HuH-7.5 (cell line): ENCODE data around the gene CTSW.
A peak's percentile ranks its signal among the peaks of the same experiment; 100 is the strongest.

Experiments used
- DNase-seq: peaks from one replicate; pipeline ENCODE4 v3.0.0; 2011; ENCODE audit warnings: low spot score

Gene CTSW

GRCh38 chr11:65868076-65868667 lies 11.5 kb upstream of the CTSW start:
- DNase-seq = no peak

DNA sequence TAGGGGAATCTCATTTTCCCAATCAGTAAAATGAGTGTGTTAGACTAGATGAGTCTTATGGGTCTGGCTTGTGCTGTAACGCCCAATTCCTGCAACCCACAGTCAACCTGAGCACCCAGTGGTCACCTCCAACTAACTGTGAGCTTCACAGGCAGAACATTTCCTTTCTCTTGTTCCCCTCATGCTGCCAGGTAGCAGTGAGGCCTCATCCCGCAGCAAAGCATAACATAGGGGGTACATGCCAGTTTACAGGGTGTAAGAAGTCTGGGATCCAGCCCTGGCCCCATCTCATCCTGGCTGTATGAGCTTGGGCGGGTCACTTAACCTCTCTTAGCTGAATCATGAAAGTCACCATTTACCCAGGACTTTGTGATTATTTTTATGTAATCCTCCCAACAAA lies 10.7 kb upstream of the CTSW start:
- DNase-seq = no peak

DNA sequence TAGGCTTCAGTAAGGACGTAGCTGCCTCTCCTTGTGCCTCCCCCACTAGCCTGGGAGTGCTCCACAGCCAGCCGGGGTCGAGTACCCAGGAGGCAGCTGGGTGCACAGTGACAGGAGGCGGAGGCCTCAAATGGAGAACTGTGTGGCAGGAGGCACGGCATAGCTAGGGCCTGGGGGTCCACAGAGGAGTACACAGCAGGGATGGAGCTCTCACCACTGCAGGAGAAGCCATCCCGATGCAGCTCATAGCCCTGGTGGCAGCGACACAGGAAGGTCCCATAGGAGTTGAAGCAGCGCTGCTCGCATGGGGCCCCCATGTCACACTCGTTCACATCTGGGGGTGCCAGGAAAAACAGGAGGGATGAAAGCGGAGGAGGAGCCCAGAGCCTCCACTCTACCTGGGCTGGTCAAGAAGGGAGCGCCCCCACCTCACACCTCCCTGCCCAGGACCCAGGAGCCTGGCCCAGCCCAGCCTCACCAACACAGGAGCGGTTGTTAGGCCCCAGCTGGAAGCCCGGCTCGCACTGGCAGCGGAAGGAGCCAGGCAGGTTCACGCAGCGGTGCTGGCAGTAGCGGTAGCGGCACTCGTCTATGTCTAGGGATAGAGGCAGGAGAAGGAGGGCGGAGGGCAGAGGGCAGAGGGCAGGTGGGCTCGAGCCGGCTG lies 9.9 kb upstream of the CTSW start:
- no peak for DNase-seq

DNA sequence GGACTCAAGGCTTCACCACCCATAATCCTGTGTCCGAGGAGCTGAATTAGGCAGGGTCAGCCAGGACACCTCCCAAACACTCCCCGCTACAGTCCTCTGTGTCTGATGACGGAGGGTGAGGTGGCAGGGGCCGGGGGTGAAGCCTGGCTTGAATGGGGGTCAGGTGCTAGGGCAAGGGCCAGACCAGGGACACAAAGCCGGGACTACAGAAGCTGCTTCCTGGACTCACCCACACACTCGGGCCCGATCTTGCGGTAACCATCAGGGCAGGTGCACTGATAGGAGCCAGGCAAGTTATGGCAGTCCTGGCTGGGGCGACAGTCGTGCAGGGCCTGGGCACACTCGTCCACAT lies 9.4 kb upstream of the CTSW start:
- no peak for DNase-seq

DNA sequence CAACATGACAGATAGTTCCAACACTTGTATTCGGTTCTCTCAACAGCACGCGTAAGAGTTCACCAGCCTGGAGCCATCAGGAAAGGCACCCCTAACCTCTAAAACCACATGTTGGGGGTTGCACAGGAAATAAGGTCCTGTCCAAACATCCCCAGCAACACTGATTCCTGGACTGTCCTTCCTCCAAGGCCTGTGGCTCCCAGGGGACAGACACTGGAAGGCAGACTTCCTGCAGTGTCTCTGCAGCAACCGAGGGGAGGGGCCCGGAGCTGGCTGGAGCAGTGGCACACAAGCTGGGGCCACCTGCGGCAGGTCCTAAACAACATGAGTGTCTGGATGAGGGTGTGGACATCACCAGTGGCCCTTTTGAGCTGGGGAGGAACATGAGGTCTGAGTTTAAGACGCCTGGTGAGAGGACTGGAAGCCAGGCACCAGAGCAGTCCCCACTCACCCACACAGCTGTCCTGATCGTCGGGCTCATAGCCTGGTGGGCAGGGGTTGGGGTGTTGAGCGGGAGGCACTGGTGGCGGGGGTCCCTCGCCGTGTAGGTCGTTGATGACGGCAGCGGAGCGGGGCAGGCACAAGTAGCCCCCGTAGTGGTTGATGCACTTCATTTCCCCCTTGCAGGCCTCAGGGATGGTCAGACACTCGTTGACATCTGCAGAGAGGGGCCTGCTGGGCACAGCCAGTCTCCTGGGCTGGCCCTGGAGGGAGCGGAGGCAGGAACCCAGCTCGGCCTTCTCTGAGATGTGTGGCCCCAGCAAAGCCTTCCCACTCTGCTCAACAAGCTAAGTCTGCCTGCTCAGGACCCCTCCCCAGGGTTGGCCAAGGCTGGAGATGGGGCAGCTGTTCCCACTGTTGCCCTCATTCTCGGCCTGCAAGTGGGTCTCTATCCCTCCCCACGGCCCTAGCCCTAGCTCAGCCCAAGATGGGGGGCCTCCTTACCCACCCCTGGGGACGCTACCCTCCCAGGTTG lies 8.6 kb upstream of the CTSW start:
- DNase-seq = no peak

- DNase-seq = no peak
Measured at GRCh38 chr11:65871811-65872548, 7.7 kb upstream of the CTSW start.

DNA sequence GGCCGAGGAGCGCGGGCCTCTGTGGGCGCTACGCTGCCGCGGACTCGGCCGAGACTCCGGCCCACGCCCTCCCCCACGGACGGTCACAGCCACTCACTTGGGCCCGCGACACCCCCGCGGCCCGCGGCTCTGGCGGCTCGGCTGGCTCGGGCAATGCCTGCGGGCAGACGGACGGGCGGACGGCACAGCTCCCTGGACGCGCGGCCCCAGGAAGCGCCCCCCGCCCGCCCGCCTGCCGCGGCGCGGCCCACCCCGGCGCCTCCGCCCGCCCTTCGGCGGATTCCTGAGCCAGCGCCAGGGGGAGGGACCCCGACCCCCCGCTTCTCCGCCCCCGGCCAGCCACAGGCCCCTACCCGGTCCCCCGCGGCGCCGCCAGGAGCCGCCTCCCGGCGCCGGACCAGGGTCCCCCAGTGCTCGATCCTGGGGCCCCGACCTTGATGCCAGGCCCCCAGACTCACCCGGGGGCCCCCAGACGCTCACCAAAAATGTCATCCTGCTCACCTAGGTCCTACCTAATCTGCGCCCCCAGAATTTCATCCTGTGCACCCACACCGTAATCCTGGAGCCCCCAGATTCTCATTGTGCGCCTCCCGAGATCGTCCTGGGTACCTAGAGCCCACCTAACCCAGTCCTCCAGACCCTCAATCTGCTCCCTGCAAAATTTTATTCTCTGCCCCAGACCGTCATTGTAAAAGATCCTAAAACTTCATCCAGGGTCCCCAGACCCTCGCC lies 6.9 kb upstream of the CTSW start, which contains the start of gene EFEMP2:
Gene EFEMP2 (minus strand): TSS at position 215 of the 732 bp plus-strand sequence. CDS start 446 bp downstream, outside the sequence.
- DNase-seq = no peak

- peak; percentile 95 for DNase-seq
Measured at GRCh38 chr11:65873318-65874156, 6.1 kb upstream of the CTSW start.

DNA sequence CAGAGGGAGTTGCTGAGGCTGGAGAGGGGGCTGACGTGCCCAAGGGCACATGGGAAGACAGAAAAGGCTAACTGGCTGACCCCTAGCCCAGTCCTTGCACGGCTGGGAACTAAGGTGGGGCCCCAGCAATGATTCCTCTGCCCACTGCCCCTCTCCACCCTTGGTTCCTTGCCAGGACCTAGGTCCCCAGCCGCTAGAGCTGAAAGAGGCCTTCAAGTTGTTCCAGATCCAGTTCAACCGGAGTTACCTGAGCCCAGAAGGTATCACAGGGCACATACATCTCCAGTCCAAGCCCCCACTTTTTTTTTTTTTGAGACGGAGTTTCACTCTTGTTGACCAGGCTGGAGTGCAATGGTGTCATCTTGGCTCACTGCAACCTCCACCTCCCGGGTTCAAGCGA lies 390 bp downstream of the CTSW start:
- no peak for DNase-seq

- no peak for DNase-seq
Measured at GRCh38 chr11:65880844-65881421, 1.3 kb downstream of the CTSW start.

- DNase-seq = no peak
Measured at GRCh38 chr11:65882120-65883057, 2.8 kb downstream of the CTSW start.

GRCh38 chr11:65883058-65883761 lies 3.6 kb downstream of the CTSW start:
- DNase-seq = no peak

- no peak for DNase-seq
Measured at GRCh38 chr11:65883786-65884715, 4.4 kb downstream of the CTSW start.

- peak; percentile 92 for DNase-seq
Measured at GRCh38 chr11:65884716-65885092, 5.1 kb downstream of the CTSW start.

- DNase-seq = no peak
Measured at GRCh38 chr11:65885231-65885630, 5.6 kb downstream of the CTSW start.

GRCh38 chr11:65885808-65886536 lies 6.3 kb downstream of the CTSW start:
- no peak for DNase-seq
